Vagina (tissue), 2 donors: ENCODE results near the gene ARL5C. TPM values are rescaled to one million over a fixed set of nuclear protein-coding genes. Genes with fewer than 3 reads are reported as not detected.
A peak's percentile ranks its signal among the peaks of the same experiment; 100 is the strongest.

Experiments used
- DNase-seq, 2 donors: peaks; one replicate each; pipeline ENCODE4 v3.0.0-alpha.2; 2017; ENCODE audit errors: extremely low spot score in 2 of 2
- H3K27ac ChIP-seq: fragments of 200-600 bp; sonication (generic); one replicate; pipeline ENCODE4 v1.5.1; 2019
- H3K27me3 ChIP-seq: fragments of 200-600 bp; sonication (generic); one replicate; pipeline ENCODE4 v1.5.1; 2019
- H3K36me3 ChIP-seq, 2 donors: fragments of 200-600 bp; sonication (generic); one replicate each; pipeline ENCODE4 v1.5.1; 2017 to 2019
- H3K4me1 ChIP-seq: fragments of 200-600 bp; sonication (generic); one replicate; pipeline ENCODE4 v1.5.1; 2019
- H3K4me3 ChIP-seq, 2 donors: fragments of 200-600 bp; sonication (generic); 1 replicate in 1 of 2; 2 replicates in 1 of 2; pipeline ENCODE4 v1.5.1; 2016 to 2019
- H3K9me3 ChIP-seq: fragments of 200-600 bp; sonication (generic); one replicate; pipeline ENCODE4 v1.5.1; 2019
- CTCF ChIP-seq, 3 experiments: fragments of 450-650 bp in 2 of 3; fragments of 200-600 bp in 1 of 3; sonication (generic) in 1 of 3; IDR thresholded peaks; one replicate each; pipeline ENCODE4 v1.5.1; 2017 to 2019; ENCODE audit warnings: antibody characterized with exemption in 3 of 3, mild to moderate bottlenecking in 2 of 3, moderate library complexity in 2 of 3
- POLR2A ChIP-seq, 2 donors: fragments of 450-650 bp; IDR thresholded peaks; one replicate each; pipeline ENCODE4 v1.6.1; 2017; ENCODE audit warnings: antibody characterized with exemption in 2 of 2, mild to moderate bottlenecking in 2 of 2, moderate library complexity in 2 of 2
- POLR2AphosphoS5 ChIP-seq, 2 donors: sonication (generic); formaldehyde crosslinking; IDR thresholded peaks; one replicate each; pipeline ENCODE4 v1.9.0; 2017; ENCODE audit warnings: antibody characterized with exemption in 2 of 2, mild to moderate bottlenecking in 2 of 2, low read depth in 1 of 2; ENCODE audit not compliant: insufficient read depth in 1 of 2
- intact Hi-C: fragments of 100-400 bp; cut with DNase I; formaldehyde crosslinking; loops from one replicate; pipeline ENCODE4 v1.15.1; 2023
- total RNA-seq: library from RNA; depleted of rRNA; stranded (reverse); fragments of >200 nt; gene quantifications from one replicate; pipeline ENCODE4 v1.2.3, GENCODE V29; 2016

The ARL5C gene
- total RNA-seq, 1 donor from 2014 or later: not detected

DNA sequence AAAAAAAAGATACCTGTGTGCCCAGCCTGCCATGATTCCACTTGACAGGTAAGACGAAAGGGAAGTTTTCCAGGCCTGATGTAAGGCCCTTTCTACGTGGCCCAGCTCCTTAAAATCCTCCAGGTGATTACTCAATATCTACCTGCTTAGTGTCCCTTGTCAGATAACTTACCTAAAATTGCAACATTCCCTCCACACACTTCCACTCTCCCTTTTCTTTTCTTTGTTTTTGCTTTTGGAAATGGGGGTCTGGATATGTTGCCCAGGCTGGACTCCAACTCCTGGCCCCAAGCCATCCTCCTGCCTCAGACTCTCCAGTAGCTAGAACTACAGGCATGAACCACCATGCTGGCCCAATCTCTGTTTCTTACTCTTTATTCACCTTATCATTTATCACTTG is 7.3 kb downstream of the ARL5C start:
- no peak overlapping the region for H3K4me3 ChIP-seq
- TF ChIP-seq POLR2AphosphoS5 (IDR thresholded peaks at IDR 0.05; ENCODE audit: insufficient read depth in 1 of 2, low read depth in 1 of 2) (no peak), POLR2A (IDR thresholded peaks at IDR 0.05) (no peak), CTCF (IDR thresholded peaks at IDR 0.05) (no peak)
- no peaks in the 10 kb centered on the region for H3K4me1 ChIP-seq
- intact Hi-C loops: no loop called here
- no peaks in the 10 kb centered on the region for H3K36me3 ChIP-seq
- no peak for DNase-seq
- no peak overlapping the region for H3K27ac ChIP-seq
- H3K27me3 ChIP-seq: no peaks in the 10 kb centered on the region
- no peaks in the 10 kb centered on the region for H3K9me3 ChIP-seq

DNA sequence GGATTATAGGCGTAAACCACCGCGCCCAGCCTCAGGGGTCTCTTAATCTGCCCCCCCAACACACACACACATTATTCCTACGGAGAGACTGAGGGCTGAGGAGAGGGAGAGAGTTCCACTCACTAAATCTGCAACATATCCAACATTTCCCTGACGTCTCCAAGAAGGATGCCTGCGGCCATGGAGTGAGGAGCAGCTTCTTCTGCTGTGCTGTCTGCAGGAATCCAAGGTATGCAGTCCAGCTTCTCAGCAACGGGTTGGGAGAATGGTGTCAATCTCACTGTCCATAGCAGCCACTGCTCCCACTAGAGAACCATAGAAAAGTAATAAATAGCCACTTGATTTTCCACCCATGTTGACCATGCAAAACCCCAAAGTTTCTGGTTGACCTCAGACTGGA is 9.5 kb downstream of the ARL5C start:
- Histone ChIP-seq H3K27ac (no peak overlapping the region), H3K4me1 (peaks cover 11% of the 10 kb centered on the region), H3K36me3 (no peaks in the 10 kb centered on the region), H3K27me3 (no peaks in the 10 kb centered on the region), H3K9me3 (no peaks in the 10 kb centered on the region), H3K4me3 (no peak overlapping the region)
- intact Hi-C loops: no loop called here
- TF ChIP-seq POLR2AphosphoS5 (IDR thresholded peaks at IDR 0.05; ENCODE audit: insufficient read depth in 1 of 2, low read depth in 1 of 2) (no peak), POLR2A (IDR thresholded peaks at IDR 0.05) (no peak), CTCF (IDR thresholded peaks at IDR 0.05) (no peak)
- no peak for DNase-seq

DNA sequence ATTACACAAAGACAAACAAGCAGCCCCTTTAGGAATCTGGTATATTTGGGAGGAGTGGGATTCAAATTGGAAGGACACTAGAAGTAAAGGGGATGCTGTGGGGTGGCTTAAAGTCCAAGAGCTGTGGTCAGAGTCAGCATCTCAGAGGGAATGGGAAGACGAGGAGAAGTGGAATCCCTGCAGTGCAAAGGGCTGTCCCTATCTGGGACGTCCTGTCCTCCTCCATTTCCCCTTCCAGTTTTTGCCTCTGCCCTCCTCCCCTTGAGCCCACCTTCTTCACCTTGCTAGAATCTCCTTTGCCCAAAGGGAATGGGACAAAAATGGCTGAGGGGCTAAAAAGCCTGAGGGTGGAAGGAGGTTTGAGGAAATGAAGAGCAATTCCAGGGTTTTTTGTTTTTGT is 10.3 kb downstream of the ARL5C start:
- H3K4me1 ChIP-seq: peaks cover 16% of the 10 kb centered on the region
- no peaks in the 10 kb centered on the region for H3K27me3 ChIP-seq
- H3K27ac ChIP-seq: no peak overlapping the region
- intact Hi-C loops: no loop called here
- DNase-seq: no peak
- H3K36me3 ChIP-seq: no peaks in the 10 kb centered on the region
- TF ChIP-seq CTCF (IDR thresholded peaks at IDR 0.05): no peak
- H3K9me3 ChIP-seq: no peaks in the 10 kb centered on the region
- no peak overlapping the region for H3K4me3 ChIP-seq

DNA sequence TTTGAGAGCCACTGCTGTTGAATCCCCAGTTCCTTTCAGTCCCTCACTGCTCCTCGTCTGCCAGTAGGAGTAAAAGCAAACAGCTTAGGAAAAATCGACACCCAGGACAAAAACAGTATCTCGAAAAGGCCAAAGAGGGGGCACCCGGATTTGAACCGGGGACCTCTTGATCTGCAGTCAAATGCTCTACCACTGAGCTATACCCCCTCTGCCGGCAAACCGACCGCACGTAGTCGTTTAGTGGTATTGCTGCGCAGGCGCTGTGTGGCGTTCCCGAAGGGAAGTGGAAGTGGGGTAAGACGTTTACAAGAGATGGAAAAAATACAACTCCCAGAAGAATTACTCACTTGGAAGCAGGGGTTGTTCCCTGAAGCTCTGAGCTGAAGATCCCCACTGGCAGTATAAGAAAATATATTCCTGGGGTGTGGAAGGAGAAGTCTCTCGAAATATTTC is 12.3 kb downstream of the ARL5C start:
- Histone ChIP-seq H3K4me1 (peaks cover 21% of the 10 kb centered on the region), H3K27me3 (no peaks in the 10 kb centered on the region), H3K9me3 (no peaks in the 10 kb centered on the region), H3K4me3 (peak overlapping the region; percentile 86 to 88), H3K27ac (peak overlapping the region; percentile 100), H3K36me3 (no peaks in the 10 kb centered on the region)
- intact Hi-C loops: loop anchor here (2.0 to 5.0 kb wide), 3 partner anchors 81 to 281 kb away; partner anchors contain the start of gene LASP1
- peak in 1 of 2 donors; percentile 99 for DNase-seq
- peak in 1 of 3 experiments; percentile 35 for TF ChIP-seq CTCF (IDR thresholded peaks at IDR 0.05)
- TF ChIP-seq POLR2AphosphoS5 (IDR thresholded peaks at IDR 0.05; ENCODE audit: insufficient read depth in 1 of 2, low read depth in 1 of 2): peak in 1 of 2 donors; percentile 94
- peak in 1 of 2 donors; percentile 33 for TF ChIP-seq POLR2A (IDR thresholded peaks at IDR 0.05)

- no peak for TF ChIP-seq POLR2AphosphoS5 (IDR thresholded peaks at IDR 0.05; ENCODE audit: insufficient read depth in 1 of 2, low read depth in 1 of 2)
- no peaks in the 10 kb centered on the region for H3K9me3 ChIP-seq
- peak overlapping the region; percentile 75 to 88 for H3K4me3 ChIP-seq
- DNase-seq: no peak
- H3K27ac ChIP-seq: peak overlapping the region; percentile 100
- H3K4me1 ChIP-seq: peaks cover 21% of the 10 kb centered on the region
- H3K27me3 ChIP-seq: no peaks in the 10 kb centered on the region
- no peaks in the 10 kb centered on the region for H3K36me3 ChIP-seq
- intact Hi-C loops: loop anchor here (2.0 to 5.0 kb wide), 3 partner anchors 80 to 280 kb away; partner anchors contain the start of gene LASP1
Observed at GRCh38 chr17:39151943-39152818, 13.8 kb downstream of the ARL5C start.
